Measurements from ENCODE around the gene LSM3.

DNA sequence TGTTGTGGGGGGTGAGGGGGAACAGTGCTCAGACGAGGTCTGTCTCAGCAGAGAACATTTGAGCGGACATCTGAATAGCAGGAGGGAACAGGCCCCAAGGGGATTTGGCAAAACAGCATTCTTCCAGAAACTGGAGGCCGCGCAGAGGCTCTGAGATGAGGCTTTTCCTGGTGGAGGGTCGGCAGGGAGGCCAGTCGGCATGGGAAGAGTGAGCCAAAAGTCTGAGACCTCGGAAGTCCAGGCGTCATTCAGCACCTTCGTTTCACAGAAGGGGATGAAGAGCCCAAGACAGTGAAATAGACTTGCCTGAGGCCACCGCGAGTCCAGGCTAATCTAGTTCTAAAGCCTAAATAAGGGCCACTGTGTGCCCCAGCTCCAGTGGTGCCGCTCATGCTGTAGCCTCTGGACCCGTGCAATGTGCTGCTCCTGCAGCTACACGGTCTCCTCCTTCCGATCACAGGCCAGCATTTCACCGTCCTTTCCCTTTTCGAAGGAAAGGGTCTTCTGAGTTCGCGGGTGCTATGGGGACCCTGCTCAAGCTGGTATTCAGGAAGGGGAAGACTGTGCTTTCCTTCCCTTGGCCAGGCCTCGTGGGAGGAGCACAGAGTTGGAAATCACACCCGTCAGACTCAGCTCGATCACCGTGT, 24.4 kb downstream of the LSM3 start:
- TF ChIP-seq, protein P1, sequence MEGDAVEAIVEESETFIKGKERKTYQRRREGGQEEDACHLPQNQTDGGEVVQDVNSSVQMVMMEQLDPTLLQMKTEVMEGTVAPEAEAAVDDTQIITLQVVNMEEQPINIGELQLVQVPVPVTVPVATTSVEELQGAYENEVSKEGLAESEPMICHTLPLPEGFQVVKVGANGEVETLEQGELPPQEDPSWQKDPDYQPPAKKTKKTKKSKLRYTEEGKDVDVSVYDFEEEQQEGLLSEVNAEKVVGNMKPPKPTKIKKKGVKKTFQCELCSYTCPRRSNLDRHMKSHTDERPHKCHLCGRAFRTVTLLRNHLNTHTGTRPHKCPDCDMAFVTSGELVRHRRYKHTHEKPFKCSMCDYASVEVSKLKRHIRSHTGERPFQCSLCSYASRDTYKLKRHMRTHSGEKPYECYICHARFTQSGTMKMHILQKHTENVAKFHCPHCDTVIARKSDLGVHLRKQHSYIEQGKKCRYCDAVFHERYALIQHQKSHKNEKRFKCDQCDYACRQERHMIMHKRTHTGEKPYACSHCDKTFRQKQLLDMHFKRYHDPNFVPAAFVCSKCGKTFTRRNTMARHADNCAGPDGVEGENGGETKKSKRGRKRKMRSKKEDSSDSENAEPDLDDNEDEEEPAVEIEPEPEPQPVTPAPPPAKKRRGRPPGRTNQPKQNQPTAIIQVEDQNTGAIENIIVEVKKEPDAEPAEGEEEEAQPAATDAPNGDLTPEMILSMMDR (IDR thresholded peaks at IDR 0.05 in 2 of 3, conservative IDR thresholded peaks at IDR 0.05 in 1 of 3; ENCODE audit: borderline replicate concordance in 1 of 3, insufficient read depth in 1 of 3, low read depth in 2 of 3, low read length in 2 of 3), result no peak
- TF ChIP-seq ELF1 (IDR thresholded peaks at IDR 0.05; ENCODE audit: borderline replicate concordance, low read depth) (no peak), EZH2 (IDR thresholded peaks at IDR 0.05) (no peak), ZFX (IDR thresholded peaks at IDR 0.05) (no peak), POLR2A (IDR thresholded peaks at IDR 0.05; ENCODE audit: borderline replicate concordance, extremely low read depth, insufficient read depth, insufficient read length) (no peak), SIN3A (IDR thresholded peaks at IDR 0.05; ENCODE audit: low read depth) (no peak)

Data from HCT116 (cell line).